ENCODE results near the gene FILIP1L. TPM values are rescaled to one million over a fixed set of nuclear protein-coding genes. Genes with fewer than 3 reads are reported as not detected.
A peak's percentile ranks its signal among the peaks of the same experiment; 100 is the strongest.

The FILIP1L gene
- total RNA-seq, 1 donor from 2014 or later: 19.1 TPM

- H3K27ac Mint-ChIP-seq (ENCODE audit: unreplicated experiment): no peak overlapping the region
- H3K9me3 Mint-ChIP-seq (ENCODE audit: unreplicated experiment): no peaks in the 10 kb centered on the region
- no peak for DNase-seq (ENCODE audit: low spot score)
- H3K36me3 Mint-ChIP-seq (ENCODE audit: low read depth, unreplicated experiment): no peaks in the 10 kb centered on the region
- H3K4me1 Mint-ChIP-seq (ENCODE audit: unreplicated experiment): peaks cover 9% of the 10 kb centered on the region
- no peaks in the 10 kb centered on the region for H3K27me3 Mint-ChIP-seq (ENCODE audit: unreplicated experiment)
- H3K4me3 Mint-ChIP-seq (ENCODE audit: unreplicated experiment): no peak overlapping the region
- TF ChIP-seq, protein P1, sequence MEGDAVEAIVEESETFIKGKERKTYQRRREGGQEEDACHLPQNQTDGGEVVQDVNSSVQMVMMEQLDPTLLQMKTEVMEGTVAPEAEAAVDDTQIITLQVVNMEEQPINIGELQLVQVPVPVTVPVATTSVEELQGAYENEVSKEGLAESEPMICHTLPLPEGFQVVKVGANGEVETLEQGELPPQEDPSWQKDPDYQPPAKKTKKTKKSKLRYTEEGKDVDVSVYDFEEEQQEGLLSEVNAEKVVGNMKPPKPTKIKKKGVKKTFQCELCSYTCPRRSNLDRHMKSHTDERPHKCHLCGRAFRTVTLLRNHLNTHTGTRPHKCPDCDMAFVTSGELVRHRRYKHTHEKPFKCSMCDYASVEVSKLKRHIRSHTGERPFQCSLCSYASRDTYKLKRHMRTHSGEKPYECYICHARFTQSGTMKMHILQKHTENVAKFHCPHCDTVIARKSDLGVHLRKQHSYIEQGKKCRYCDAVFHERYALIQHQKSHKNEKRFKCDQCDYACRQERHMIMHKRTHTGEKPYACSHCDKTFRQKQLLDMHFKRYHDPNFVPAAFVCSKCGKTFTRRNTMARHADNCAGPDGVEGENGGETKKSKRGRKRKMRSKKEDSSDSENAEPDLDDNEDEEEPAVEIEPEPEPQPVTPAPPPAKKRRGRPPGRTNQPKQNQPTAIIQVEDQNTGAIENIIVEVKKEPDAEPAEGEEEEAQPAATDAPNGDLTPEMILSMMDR (IDR thresholded peaks at IDR 0.05; ENCODE audit: unreplicated experiment): no peak
These were observed 174.4 kb downstream of the FILIP1L start for GRCh38 chr3:99939876-99940275.

GRCh38 chr3:99938270-99938911, 175.9 kb downstream of the FILIP1L start:
- Mint-ChIP-seq H3K27me3 (ENCODE audit: unreplicated experiment) (no peaks in the 10 kb centered on the region), H3K9me3 (ENCODE audit: unreplicated experiment) (no peaks in the 10 kb centered on the region), H3K27ac (ENCODE audit: unreplicated experiment) (no peak overlapping the region), H3K4me1 (ENCODE audit: unreplicated experiment) (peaks cover 22% of the 10 kb centered on the region), H3K4me3 (ENCODE audit: unreplicated experiment) (no peak overlapping the region), H3K36me3 (ENCODE audit: low read depth, unreplicated experiment) (no peaks in the 10 kb centered on the region)
- no peak for DNase-seq (ENCODE audit: low spot score)
- TF ChIP-seq, protein P1 (IDR thresholded peaks at IDR 0.05; ENCODE audit: unreplicated experiment): no peak

DNA sequence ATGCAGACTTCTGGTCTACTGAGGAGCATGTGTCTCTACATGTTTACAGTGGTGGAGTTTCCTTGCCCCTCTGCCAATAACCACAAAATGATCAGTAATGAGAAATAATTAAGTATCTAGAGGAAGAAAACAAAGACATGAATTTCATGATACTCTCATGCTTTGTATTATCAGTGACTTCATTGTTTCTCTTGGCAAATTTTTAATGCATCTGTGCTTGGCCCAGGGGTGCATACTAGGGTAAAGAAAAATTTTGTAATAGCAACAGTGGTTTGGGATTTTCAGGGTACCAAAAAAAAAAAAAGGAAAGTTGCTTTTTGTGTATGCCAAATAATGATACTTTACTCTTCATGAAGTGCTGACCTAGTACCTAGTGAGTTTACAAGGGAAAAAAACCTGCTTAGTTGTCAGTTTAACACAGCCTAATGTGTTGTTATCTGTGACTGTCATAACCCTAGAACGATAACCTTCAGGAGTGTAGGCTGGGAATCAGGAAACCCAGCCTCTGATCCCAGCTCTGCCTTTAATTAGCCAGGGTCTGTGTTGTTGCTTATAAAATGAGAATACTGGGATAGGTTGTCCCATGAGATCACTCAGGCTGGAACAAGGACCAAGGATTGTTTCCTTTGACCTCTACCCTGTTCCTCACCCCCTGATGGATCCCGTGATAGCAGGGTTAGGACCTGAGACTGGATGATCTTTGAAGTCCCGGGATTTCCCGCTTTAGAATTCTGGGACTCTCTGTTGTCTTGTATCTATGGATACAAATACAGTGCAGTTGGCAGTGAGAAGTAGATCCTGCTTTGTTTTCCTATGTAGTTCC, 179.1 kb downstream of the FILIP1L start:
- Mint-ChIP-seq H3K27me3 (ENCODE audit: unreplicated experiment) (no peaks in the 10 kb centered on the region), H3K4me1 (ENCODE audit: unreplicated experiment) (peaks cover 22% of the 10 kb centered on the region), H3K27ac (ENCODE audit: unreplicated experiment) (peak overlapping the region; percentile 97), H3K4me3 (ENCODE audit: unreplicated experiment) (no peak overlapping the region), H3K9me3 (ENCODE audit: unreplicated experiment) (no peaks in the 10 kb centered on the region), H3K36me3 (ENCODE audit: low read depth, unreplicated experiment) (no peaks in the 10 kb centered on the region)
- no peak for DNase-seq (ENCODE audit: low spot score)
- TF ChIP-seq, protein P1 (IDR thresholded peaks at IDR 0.05; ENCODE audit: unreplicated experiment): no peak

- no peaks in the 10 kb centered on the region for H3K27me3 Mint-ChIP-seq (ENCODE audit: unreplicated experiment)
- no peaks in the 10 kb centered on the region for H3K9me3 Mint-ChIP-seq (ENCODE audit: unreplicated experiment)
- no peak for DNase-seq (ENCODE audit: low spot score)
- H3K4me3 Mint-ChIP-seq (ENCODE audit: unreplicated experiment): no peak overlapping the region
- no peaks in the 10 kb centered on the region for H3K36me3 Mint-ChIP-seq (ENCODE audit: low read depth, unreplicated experiment)
- TF ChIP-seq, protein P1 (IDR thresholded peaks at IDR 0.05; ENCODE audit: unreplicated experiment): no peak
- H3K4me1 Mint-ChIP-seq (ENCODE audit: unreplicated experiment): peaks cover 22% of the 10 kb centered on the region
- H3K27ac Mint-ChIP-seq (ENCODE audit: unreplicated experiment): peak overlapping the region; percentile 97
These were observed 180.1 kb downstream of the FILIP1L start for GRCh38 chr3:99933971-99934750.

Data from endothelial cell (in vitro differentiated cells).